H7 (cell line): ENCODE data around the gene SCN1A. TPM values are rescaled to one million over a fixed set of nuclear protein-coding genes. Genes with fewer than 3 reads are reported as not detected.

Source experiments
- DNase-seq: peaks from one replicate; pipeline ENCODE4 v3.0.0; 2012
- H3K27me3 ChIP-seq: 2 replicates; pipeline ENCODE4 v1.6.0; 2011; ENCODE audit warnings: mild to moderate bottlenecking, low read length; ENCODE audit not compliant: control insufficient read depth, insufficient read depth
- H3K36me3 ChIP-seq: replicated peaks from 2 replicates; pipeline ENCODE4 v1.5.1; 2011; ENCODE audit warnings: low read length; ENCODE audit not compliant: control insufficient read depth, insufficient read depth
- H3K4me3 ChIP-seq: 2 replicates; pipeline ENCODE4 v1.5.1; 2011; ENCODE audit warnings: low read depth, mild to moderate bottlenecking, control low read depth, low read length, moderate library complexity; ENCODE audit not compliant: insufficient read depth
- total RNA-seq: library from RNA; depleted of rRNA; stranded (reverse); fragments of >200 nt; shearing (Covaris generic); gene quantifications from 2 replicates; pipeline ENCODE4 v1.2.3, GENCODE V29; 2014

Gene SCN1A
- total RNA-seq, 1 experiment from 2014 or later: 0.10 TPM

DNA sequence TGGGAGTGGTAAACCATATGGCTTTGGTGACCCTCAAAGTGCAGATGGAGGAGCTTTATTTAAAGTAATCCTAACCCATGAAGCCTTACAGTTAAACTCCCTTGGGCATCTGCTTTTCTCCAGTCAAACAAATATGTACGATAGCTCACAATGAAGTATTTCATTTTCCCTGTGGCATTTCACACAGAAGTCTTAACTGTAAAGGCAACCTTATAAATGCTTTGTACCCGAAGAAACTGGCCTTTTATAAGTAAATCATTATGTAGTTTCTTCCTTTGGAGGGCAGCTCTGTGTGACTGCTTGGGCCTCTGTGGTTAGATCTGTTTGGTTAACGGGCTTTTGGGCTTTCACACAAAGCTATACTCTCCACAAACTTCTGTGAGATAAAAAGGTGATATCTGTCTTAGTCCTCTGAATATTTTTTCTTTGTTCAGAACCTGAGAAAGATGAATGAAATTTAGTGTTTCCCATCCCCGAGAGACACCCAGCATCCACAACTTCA is 46.6 kb downstream of the SCN1A start:
- no peaks in the 10 kb centered on the region for H3K36me3 ChIP-seq
- DNase-seq: no peak
- no peak overlapping the region for H3K4me3 ChIP-seq
- H3K27me3 ChIP-seq: no peaks in the 10 kb centered on the region

DNA sequence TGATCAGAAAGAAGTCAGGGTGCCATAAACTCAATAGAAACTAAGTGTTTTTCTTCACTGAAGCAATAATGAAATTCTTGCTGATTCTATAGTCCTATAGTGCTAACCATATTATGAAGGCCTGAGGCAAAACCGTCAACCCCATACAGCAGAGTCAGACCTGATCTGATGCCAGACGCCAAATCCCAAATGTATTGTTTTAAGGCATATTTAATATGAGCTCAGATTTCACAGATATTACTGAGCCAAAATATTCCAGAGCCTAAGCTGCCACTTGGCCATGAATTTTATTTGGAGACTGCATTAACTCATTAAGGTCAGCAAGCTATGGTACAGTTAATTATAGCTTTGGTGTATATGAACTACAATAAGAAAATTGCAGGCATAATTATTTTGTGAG is 53.4 kb downstream of the SCN1A start:
- no peaks in the 10 kb centered on the region for H3K36me3 ChIP-seq
- H3K27me3 ChIP-seq: no peaks in the 10 kb centered on the region
- no peak for DNase-seq
- H3K4me3 ChIP-seq: no peak overlapping the region

DNA sequence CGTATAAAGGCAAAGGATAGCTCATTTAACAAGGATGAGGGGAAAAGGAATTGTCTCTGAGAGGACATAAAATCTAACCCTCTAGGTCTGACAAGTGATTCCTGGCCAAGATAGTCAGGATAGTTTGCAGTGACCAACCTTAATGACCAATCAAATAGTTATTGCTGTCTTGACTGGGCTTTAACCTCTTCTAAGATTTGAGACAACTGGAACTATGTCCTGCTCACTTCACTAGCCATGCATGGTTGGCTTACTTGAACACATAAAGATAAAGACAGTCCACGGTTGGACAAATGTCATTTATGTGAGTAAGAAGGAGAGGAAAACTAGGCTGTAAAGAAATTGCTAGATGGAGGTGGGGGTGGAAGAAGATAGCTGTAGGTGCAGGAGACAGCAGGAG is 53.8 kb downstream of the SCN1A start:
- H3K4me3 ChIP-seq: no peak overlapping the region
- no peak for DNase-seq
- H3K36me3 ChIP-seq: no peaks in the 10 kb centered on the region
- no peaks in the 10 kb centered on the region for H3K27me3 ChIP-seq

DNA sequence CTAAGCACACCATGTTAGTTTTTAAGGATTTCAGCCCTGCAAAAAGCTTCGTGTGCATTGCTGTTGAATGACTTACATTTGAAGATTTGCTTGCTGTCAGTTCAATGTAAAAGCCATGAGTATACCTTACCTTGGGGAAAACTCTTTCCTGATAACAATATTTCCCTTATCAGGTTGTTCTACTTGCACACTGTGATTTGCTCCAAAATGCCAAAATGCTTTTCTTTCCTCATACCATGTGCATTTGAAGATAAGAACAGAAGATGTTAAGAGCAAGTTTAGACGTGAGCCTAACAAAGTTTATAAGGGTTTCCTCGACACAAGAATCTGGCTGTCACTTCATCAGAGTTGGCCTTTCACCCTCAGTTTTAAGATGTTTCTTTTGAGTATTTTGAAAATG is 57.6 kb downstream of the SCN1A start:
- no peak for DNase-seq
- no peaks in the 10 kb centered on the region for H3K36me3 ChIP-seq
- H3K27me3 ChIP-seq: no peaks in the 10 kb centered on the region
- H3K4me3 ChIP-seq: no peak overlapping the region

DNA sequence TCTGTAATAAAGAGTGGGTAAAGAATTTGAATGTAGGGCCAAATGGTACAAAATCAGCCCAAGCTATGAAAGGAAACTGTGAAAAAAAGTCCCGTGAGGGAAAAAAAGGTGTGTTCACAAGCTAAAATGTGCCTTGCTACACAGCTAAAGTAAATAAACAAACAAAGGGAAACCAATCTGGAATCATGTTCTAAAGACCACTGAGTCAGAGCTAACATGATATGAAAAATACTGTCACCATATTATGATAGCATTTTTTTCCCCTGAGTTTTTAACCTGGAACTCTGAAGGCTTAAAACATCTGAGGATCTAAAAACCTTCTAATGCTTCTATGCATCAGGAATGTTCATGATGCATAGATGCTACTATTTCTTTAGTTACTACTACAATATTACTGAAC is 58.8 kb downstream of the SCN1A start:
- DNase-seq: no peak
- Histone ChIP-seq H3K27me3 (no peaks in the 10 kb centered on the region), H3K4me3 (no peak overlapping the region), H3K36me3 (no peaks in the 10 kb centered on the region)

DNA sequence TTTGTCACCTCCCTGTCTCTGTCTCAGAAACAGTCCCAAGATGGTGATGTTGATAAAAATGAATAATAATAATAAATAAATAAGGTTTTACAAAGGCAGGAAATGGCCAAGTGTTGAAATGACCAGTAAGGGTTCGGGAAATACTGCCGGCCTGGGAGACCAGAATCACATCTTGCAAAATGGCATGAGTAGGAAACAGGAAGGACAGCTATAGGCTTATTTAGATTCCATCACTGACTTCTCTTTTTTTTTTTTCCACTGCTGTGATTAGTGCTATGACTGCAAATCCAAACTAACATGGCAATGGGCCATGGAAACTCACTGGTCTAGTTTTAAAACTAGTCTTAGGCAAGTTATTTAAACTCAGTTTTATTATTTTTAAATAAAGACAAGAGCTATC is 60.6 kb downstream of the SCN1A start:
- no peak overlapping the region for H3K4me3 ChIP-seq
- DNase-seq: no peak
- no peaks in the 10 kb centered on the region for H3K36me3 ChIP-seq
- no peaks in the 10 kb centered on the region for H3K27me3 ChIP-seq

DNA sequence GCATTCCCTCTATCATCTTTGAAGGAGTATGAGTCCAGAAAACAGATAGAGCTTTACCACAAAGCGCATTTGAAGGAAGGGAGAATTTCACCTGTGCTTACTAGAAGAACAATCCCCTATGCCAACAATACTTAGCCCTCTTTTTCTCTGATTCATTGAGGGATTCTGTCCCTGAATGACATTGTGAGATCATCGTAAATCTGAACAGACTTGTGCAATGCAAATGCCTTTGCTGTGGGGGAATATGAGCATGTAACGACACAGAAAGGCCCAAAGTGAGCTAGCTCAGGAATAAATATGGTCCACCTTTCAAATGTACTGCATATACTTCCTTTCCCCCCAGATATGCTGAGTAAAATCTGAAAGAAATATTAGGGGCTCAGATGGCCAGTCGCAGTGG is 67.6 kb downstream of the SCN1A start:
- no peaks in the 10 kb centered on the region for H3K27me3 ChIP-seq
- no peak for DNase-seq
- H3K36me3 ChIP-seq: no peaks in the 10 kb centered on the region
- no peak overlapping the region for H3K4me3 ChIP-seq

DNA sequence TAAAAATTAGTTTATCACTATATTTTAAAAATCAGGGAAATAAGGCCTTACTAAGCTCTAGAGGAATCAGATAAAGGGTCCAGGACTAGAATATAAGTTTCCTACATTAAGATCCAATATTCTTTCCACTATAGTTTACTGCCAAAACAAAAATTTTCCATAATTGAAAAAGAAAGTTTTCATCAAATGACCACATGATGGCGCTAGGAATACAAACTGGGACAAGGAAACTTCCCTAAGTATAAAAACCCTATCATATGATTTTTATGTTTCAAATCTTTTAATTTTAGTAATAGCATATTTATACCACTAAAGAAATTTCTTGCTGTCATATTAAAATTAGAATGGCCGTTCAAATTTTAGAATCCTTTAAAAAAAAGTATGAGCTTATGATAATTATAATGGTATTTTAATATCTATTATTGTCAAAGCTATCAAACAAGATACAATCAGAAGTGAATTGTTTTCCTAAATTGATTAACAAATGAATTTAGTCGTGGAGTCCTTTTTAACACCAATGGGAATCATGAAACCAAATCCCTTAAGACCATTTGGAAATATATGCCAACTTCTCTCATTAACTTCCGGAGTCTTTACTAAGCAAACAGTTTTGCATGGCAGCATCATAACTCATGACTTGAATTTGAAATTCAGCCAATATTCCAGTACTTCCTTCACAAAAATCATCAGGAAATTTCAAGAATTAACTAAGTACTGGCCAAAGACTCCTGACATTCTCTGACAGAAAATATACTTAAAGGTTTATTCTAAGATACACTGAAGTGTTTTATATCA is 70.3 kb downstream of the SCN1A start:
- H3K4me3 ChIP-seq: no peak overlapping the region
- no peak for DNase-seq
- H3K36me3 ChIP-seq: no peaks in the 10 kb centered on the region
- no peaks in the 10 kb centered on the region for H3K27me3 ChIP-seq

DNA sequence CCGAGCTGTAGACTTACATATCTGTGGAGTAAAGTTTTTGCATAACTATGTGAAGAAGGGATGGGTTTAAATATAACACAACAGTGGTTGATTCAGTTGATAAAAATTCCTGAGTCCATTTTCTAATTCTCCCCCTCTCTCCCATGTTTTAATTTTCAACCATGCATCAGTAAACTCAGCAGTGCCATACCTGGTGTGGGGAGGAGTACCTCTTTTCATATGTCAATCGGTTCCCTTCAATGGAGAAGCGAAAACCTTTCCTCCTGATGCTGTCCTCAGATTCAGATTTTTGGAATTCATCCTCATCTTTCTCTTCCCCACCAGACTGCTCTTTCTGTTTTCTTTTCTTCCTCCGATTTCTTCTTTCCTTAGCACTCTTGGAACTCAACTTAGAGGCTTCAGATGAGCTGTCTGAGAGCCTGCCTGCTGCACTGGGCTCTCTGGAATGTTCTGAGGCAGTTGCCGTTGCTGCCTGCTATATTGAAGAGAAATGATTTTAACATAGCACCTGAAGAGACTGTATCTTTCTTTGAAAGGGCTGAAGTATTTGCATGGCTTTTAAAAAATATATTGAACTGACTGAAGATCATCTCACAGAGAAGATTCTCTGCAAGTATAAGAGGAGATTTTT is 82.9 kb downstream of the SCN1A start:
- H3K4me3 ChIP-seq: no peak overlapping the region
- H3K36me3 ChIP-seq: no peaks in the 10 kb centered on the region
- DNase-seq: peak; percentile 5
- no peaks in the 10 kb centered on the region for H3K27me3 ChIP-seq

DNA sequence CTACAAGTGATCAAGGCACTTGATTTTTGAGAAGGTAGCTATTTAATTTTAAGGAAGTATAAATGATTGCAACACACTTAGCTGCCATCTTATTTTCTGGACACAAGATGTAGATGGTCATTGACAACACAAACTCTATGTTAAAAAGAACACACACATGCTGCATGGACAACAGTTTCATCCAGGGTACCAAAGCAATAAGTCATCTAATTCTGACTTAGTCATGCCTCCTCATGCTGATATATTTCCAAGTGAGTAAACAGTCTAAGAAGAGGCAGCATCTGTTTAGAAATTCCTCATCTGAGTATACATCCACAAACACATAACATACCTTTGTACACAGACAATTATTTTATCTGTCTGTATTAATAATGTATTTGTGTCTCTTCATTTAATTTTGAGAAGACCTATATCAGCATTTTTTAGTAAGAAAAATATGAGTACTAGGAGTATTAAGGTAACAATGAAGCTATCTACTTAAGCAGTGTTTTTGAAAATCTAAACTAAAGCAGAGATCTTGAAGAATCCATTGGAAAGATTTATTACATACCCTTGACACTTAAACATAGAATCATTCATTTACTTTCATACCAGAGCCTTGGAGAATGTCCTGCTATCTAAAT is 84.9 kb downstream of the SCN1A start:
- no peak for DNase-seq
- Histone ChIP-seq H3K27me3 (no peaks in the 10 kb centered on the region), H3K36me3 (no peaks in the 10 kb centered on the region), H3K4me3 (no peak overlapping the region)

DNA sequence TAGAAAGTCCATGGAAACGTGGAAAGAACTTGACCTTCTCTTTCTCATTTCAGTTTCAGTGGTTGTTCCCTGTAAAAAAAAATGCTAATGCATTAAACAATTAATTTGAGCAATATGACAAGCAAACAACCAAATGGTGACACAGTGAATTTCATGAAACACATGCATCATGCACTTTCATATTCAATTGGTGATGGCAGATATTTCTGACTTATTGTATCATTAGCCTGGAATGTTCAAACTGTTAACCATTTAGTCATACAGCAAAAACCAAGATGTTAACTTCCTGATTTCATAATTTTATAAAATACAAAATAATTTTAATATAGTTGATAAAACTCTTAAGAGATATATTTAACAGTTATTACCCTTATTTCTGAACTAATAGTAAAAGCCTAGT is 85.5 kb downstream of the SCN1A start:
- Histone ChIP-seq H3K4me3 (no peak overlapping the region), H3K27me3 (no peaks in the 10 kb centered on the region), H3K36me3 (no peaks in the 10 kb centered on the region)
- DNase-seq: no peak

DNA sequence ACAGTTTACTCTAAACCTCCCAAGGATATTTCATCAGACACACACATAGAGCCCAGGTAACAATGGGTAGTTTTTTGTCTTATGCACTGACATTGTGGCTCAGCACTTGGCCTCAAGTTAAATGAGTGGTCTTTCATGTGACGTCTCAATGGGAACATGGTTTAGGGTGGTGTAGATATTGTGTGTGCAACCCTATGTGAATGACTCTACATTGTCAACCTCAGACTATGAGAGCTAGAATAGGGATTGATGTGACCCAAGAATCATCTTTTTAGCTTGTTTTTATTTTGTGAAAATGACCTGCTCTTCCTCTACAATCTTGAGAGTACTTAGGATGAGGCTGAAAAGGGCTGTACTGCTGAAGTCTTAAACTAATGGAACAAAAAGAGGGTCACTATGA is 86.2 kb downstream of the SCN1A start:
- Histone ChIP-seq H3K36me3 (no peaks in the 10 kb centered on the region), H3K4me3 (no peak overlapping the region)
- DNase-seq: no peak

DNA sequence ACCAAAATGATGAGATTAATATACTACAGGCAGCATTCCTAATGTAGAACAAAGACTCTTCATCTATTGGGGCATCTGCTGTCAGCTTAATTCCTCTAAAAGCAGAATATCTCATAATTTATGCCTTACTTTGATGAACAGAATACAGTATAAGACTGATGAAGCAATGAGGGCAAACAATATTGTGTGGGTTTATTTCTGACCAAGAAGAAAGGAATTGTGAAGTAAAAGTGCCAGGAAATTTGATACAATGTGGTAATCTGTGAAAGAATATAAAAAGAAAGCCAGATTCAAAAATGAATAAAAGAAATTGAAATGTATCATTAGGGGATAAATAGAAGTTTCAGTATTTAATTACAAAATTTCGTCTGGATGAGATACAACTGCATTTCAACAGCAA is 95.5 kb downstream of the SCN1A start:
- no peak for DNase-seq
- Histone ChIP-seq H3K27me3 (no peaks in the 10 kb centered on the region), H3K36me3 (no peaks in the 10 kb centered on the region), H3K4me3 (no peak overlapping the region)

More for the DNA sequence above, 86.2 kb downstream of the SCN1A start:
- H3K27me3 ChIP-seq: no peaks in the 10 kb centered on the region

DNA sequence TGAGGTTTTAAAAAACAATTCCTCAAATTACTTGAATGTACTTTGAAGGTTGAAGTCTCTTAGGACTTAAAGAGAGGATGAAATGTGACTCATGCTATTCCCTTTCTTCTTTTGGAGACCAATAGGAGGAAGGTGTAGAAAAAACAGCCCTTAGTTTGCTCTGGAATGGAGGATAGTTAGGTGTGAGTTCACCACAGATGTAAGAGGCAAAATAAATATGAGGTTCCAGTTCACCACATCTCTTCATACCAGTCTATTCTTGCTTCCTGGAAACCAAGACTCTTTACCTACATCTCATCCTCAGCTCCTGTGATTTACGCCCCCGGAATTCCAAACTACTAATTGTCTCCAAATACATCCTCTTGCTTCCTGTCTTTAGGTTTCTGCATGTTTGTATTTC is 96.8 kb downstream of the SCN1A start:
- no peak overlapping the region for H3K4me3 ChIP-seq
- H3K27me3 ChIP-seq: no peaks in the 10 kb centered on the region
- no peaks in the 10 kb centered on the region for H3K36me3 ChIP-seq
- DNase-seq: no peak

DNA sequence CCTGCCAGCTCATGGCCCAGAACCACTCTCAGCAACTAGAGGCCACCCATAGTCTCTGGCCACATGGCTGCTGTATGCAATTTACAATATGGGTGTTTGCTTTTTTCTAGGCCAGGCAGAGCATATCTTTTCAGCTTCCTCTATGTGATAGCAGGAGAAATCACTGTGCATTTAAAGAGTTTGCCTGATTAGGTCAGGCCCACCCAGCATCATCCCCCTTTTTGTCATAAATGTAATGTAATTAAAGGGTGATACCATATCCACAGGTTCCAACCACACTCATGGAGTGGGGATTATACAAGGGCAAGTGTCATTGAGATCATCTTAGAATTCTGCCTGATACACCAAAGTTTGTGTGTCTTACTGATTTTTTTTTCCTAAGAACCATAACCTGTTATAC is 102.5 kb downstream of the SCN1A start:
- H3K27me3 ChIP-seq: no peaks in the 10 kb centered on the region
- H3K4me3 ChIP-seq: no peak overlapping the region
- no peaks in the 10 kb centered on the region for H3K36me3 ChIP-seq
- DNase-seq: no peak
